ENCODE data around the gene STXBP5. TPM values are rescaled to one million over a fixed set of nuclear protein-coding genes. Genes with fewer than 3 reads are reported as not detected.

Gene STXBP5
- total RNA-seq, 1 experiment from 2014 or later: 11.6 TPM

- Mint-ChIP-seq H3K9me3 (peaks cover 4 to 10% of the 10 kb centered on the region in 2 experiments; a peak in 4 of 5 replicates), H3K27me3 (ENCODE audit: low read depth) (peaks cover 94% of the 10 kb centered on the region), H3K4me3 (no peak overlapping the region), H3K36me3 (ENCODE audit: insufficient read depth in 1 of 3, low read depth in 3 of 3) (peaks cover 0 to 14% (median 5%) of the 10 kb centered on the region in 3 experiments; a peak in 4 of 7 replicates), H3K4me1 (peaks cover 24 to 35% of the 10 kb centered on the region in 2 experiments), H3K27ac (no peak overlapping the region)
- TF ChIP-seq CTCF (conservative IDR thresholded peaks at IDR 0.05): no peak
- H3K18ac ChIP-seq (ENCODE audit: insufficient read length, low read depth, low read length): no peak overlapping the region
- H3K56ac ChIP-seq (ENCODE audit: insufficient read length, low read depth, low read length): no peak overlapping the region
- no peak overlapping the region for H3T11ph ChIP-seq (ENCODE audit: low read length)
- H2BK12ac ChIP-seq (ENCODE audit: insufficient read length, low read depth, low read length): no peak overlapping the region
- no peak for DNase-seq
- H3K9ac ChIP-seq (ENCODE audit: extremely low read depth, insufficient read length, low read length): no peak overlapping the region
- no peaks in the 10 kb centered on the region for H4K20me1 ChIP-seq (ENCODE audit: control insufficient read depth, insufficient read depth, insufficient read length)
- no peak overlapping the region for H3K27ac ChIP-seq (ENCODE audit: insufficient read length, low read depth, low read length)
- H3K4me1 ChIP-seq (ENCODE audit: insufficient read depth, low read length): peaks cover 5% of the 10 kb centered on the region; the same call in 1 of the 2 replicates
- no peak overlapping the region for H2BK20ac ChIP-seq (ENCODE audit: low read depth, low read length, poor library complexity, severe bottlenecking)
- H2BK15ac ChIP-seq (ENCODE audit: low read depth, low read length): no peak overlapping the region
- no CpG with 5 or more reads among the region's 3 CpGs for WGBS (ENCODE audit: extremely low coverage, insufficient read length, low lambda C conversion rate)
- no peaks in the 10 kb centered on the region for H3K79me2 ChIP-seq (ENCODE audit: insufficient read depth, low read length)
- H3K4ac ChIP-seq (ENCODE audit: low read depth, low read length): no peak overlapping the region
- no peak overlapping the region for H2AFZ ChIP-seq (ENCODE audit: low read length)
- H3K23me2 ChIP-seq (ENCODE audit: insufficient read length, low read depth, low read length, poor library complexity, severe bottlenecking): no peaks in the 10 kb centered on the region
- no peaks in the 10 kb centered on the region for H3K79me1 ChIP-seq (ENCODE audit: insufficient read depth, low read depth, low read length, poor library complexity, severe bottlenecking)
- H2BK5ac ChIP-seq (ENCODE audit: insufficient read length, low read length): no peak overlapping the region
- peaks cover 41% of the 10 kb centered on the region; the same call in 1 of the 2 replicates for H3K27me3 ChIP-seq (ENCODE audit: insufficient read depth, low read length)
- H4K91ac ChIP-seq (ENCODE audit: insufficient read length, low read depth, low read length): no peak overlapping the region
- H3K23ac ChIP-seq (ENCODE audit: insufficient read length, low read depth, low read length): no peak overlapping the region
- H2AK5ac ChIP-seq (ENCODE audit: insufficient read length, low read length): no peak overlapping the region
- H4K5ac ChIP-seq (ENCODE audit: insufficient read length, low read depth, low read length): no peak overlapping the region
- H3K9me3 ChIP-seq (ENCODE audit: control insufficient read depth, low read depth, low read length): no peaks in the 10 kb centered on the region
- H3K14ac ChIP-seq (ENCODE audit: insufficient read depth, low read length): no peak overlapping the region
- H3K4me2 ChIP-seq (ENCODE audit: insufficient read depth, insufficient read length, low read length): no peak overlapping the region
- no peak overlapping the region for H4K8ac ChIP-seq (replicated peaks; ENCODE audit: insufficient read length, low read depth, low read length)
- no peak overlapping the region for H2BK120ac ChIP-seq (ENCODE audit: low read depth, low read length, poor library complexity, severe bottlenecking)
Measured at GRCh38 chr6:147437615-147438014, 233.4 kb downstream of the STXBP5 start.

All from H9 (cell line).